Stomach (tissue), 9 donors: ENCODE data around the gene LRMDA. TPM values are rescaled to one million over a fixed set of nuclear protein-coding genes. Genes with fewer than 3 reads are reported as not detected.

Experiments used
- DNase-seq, 2 donors: peaks; one replicate each; pipeline versions ENCODE4 v3.0.0 to v3.0.0-alpha.2; 2013 to 2019
- H3K27ac ChIP-seq, 5 donors: fragments of 200-600 bp in 4 of 5; sonication (generic) in 4 of 5; one replicate each; pipeline ENCODE4 v1.5.1; 2013 to 2019; ENCODE audit warnings: mild to moderate bottlenecking in 1 of 5, moderate library complexity in 1 of 5
- H3K27me3 ChIP-seq, 3 donors: fragments of 200-600 bp; sonication (generic); one replicate each; pipeline ENCODE4 v1.5.1; 2017 to 2019; ENCODE audit warnings: mixed run types in 1 of 3
- H3K36me3 ChIP-seq, 4 donors: fragments of 200-600 bp; sonication (generic); 1 replicate in 3 of 4; 2 replicates in 1 of 4; pipeline ENCODE4 v1.5.1; 2016 to 2019
- H3K4me1 ChIP-seq, 4 donors: fragments of 200-600 bp; sonication (generic); one replicate each; pipeline ENCODE4 v1.5.1; 2016 to 2019
- H3K4me3 ChIP-seq, 4 donors: fragments of 200-600 bp; sonication (generic) in 3 of 4; one replicate each; pipeline ENCODE4 v1.5.1; 2016 to 2019; ENCODE audit warnings: mild to moderate bottlenecking in 1 of 4
- H3K9me3 ChIP-seq, 4 donors: fragments of 200-600 bp; sonication (generic); one replicate each; pipeline ENCODE4 v1.5.1; 2016 to 2019
- EP300 ChIP-seq: sonication (generic); formaldehyde crosslinking; IDR thresholded peaks from one replicate; pipeline ENCODE4 v1.6.1; 2017; ENCODE audit warnings: antibody characterized with exemption
- POLR2A ChIP-seq, 4 donors: fragments of 450-650 bp; IDR thresholded peaks; one replicate each; pipeline ENCODE4 v1.6.1; 2016; ENCODE audit warnings: antibody characterized with exemption in 4 of 4, control low read depth in 2 of 4, mild to moderate bottlenecking in 1 of 4, moderate library complexity in 1 of 4
- POLR2AphosphoS5 ChIP-seq, 3 donors: sonication (generic); formaldehyde crosslinking; IDR thresholded peaks; one replicate each; pipeline ENCODE4 v1.6.1; 2016; ENCODE audit warnings: antibody characterized with exemption in 3 of 3
- WGBS, 5 donors: extraction: QIAGEN DNeasy Blood & Tissue Kit in 3 of 5; methylation state at CpG; one replicate each; pipeline versions ENCODE4 v1.1.5 to v1.1.7; 2013 to 2018; 5-methylcytosine and 5-hydroxymethylcytosine counted together
- intact Hi-C: fragments of 100-400 bp; cut with DNase I; formaldehyde crosslinking; loops from one replicate; pipeline ENCODE4 v1.15.1; 2023; ENCODE audit warnings: low total_unique reads
- polyA plus RNA-seq, 3 donors: library from polyadenylated mRNA; stranded (reverse); fragments of 200-250 nt; gene quantifications; one replicate each; pipeline ENCODE4 v1.2.3, GENCODE V29; 2013
- total RNA-seq, 5 donors: library from RNA; depleted of rRNA; stranded (reverse); fragments of >200 nt; gene quantifications; one replicate each; pipeline versions ENCODE4 v1.1.0 to v1.2.3, GENCODE V29; 2014 to 2016
- TF ChIP-seq, protein P1 (sequence below), 7 experiments: fragments of 450-650 bp in 4 of 7; fragments of 200-600 bp in 3 of 7; sonication (generic) in 3 of 7; IDR thresholded peaks; one replicate each; pipeline ENCODE4 v1.5.1; 2016 to 2019; ENCODE audit warnings: antibody characterized with exemption in 7 of 7, control low read depth in 2 of 7, mild to moderate bottlenecking in 1 of 7
- donor health status: healthy with polysubstance abuse.
- donor health status: Bipolar disorder and iron deficiency.
- donor health status: healthy.

The LRMDA gene
- total and polyA plus RNA-seq, 8 donors = 1.3 to 30.2 (median 13.6) TPM; not detected in 1

DNA sequence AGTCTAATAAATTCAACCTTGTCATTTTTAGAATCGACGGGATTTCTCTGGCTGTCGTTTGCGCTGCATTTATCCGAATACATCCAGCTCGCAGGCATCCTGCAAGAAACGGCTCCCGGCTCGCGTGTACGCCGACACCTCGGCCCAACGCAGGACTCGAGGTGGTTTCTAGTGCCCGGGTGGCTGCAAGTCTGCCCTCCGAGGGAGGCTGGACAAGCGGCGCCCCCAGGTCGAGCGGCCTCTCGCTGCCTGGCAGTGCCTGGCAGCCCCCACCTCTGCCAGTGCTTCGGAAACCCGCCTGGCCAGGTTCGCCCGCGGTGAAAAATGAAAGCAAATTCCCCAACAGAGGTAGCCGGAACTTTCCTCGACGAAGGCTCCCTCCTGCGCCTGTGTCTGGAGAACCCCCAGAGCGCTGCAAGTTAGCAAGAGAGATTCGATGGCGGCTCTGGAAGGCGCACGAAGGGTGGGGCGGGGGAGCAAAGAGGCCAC, 24.2 kb upstream of the LRMDA start:
- peak overlapping the region; percentile 92 to 99 (median 95) for H3K27ac ChIP-seq
- peak; percentile 60 to 66 for DNase-seq
- 24 to 48% (median 38%) methylated on average over 37 of the region's 37 CpGs for WGBS, 5 donors

DNA sequence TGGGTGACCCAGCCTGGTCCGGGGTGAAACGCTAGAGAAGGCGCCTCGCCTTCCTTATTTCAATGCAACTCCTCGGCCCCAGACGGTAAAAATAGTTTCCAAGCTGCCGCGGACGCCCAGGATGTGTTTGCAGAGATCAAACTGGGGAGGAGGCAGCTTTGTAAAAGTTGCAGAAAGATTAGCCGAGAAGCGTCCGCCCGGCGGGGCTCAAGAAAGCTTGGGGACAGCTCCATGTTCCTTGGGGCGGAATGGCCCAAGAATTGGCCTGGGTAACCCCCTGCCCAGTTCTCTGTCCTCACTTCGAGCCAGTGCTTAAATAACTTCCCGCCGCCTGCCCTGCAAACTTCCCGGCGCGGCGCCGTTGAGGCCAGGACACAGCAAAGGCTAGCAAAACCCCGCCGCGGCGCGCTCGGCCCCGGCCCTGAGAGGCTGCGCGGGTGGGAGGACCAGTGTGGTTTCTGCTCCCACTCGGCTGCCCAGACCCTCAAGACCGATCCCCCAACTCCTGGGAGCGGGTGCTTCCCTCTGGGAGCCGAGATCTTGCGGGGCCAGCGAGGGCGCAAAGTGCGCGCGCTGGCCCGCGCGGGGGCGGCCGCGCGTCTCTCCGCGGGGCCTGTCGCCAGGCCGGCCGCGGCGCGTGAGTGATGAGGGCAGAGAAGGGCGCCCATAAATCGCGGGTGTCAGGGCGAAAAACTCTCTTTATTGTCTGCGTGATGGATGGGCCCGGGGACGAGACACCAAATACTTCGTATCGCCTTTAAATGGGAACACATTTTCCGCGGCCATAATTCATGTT, 23.5 kb upstream of the LRMDA start:
- Histone ChIP-seq H3K9me3 (no peaks in the 10 kb centered on the region), H3K4me1 (peaks cover 18 to 68% (median 65%) of the 10 kb centered on the region in 4 donors), H3K27ac (peak overlapping the region; percentile 92 to 99 (median 95)), H3K36me3 (no peaks in the 10 kb centered on the region), H3K4me3 (peak overlapping the region; percentile 73 to 84 (median 80)), H3K27me3 (peaks cover 0 to 61% (median 0%) of the 10 kb centered on the region in 3 donors)
- intact Hi-C loops = no loop called here
- WGBS, 5 donors = 2 to 15% (median 8%) methylated on average over 56 to 68 of the region's 68 CpGs
- peak; percentile 55 to 78 for DNase-seq
- TF ChIP-seq POLR2AphosphoS5 (IDR thresholded peaks at IDR 0.05) (no peak), EP300 (no peak), POLR2A (IDR thresholded peaks at IDR 0.05) (no peak)
- TF ChIP-seq, protein P1, sequence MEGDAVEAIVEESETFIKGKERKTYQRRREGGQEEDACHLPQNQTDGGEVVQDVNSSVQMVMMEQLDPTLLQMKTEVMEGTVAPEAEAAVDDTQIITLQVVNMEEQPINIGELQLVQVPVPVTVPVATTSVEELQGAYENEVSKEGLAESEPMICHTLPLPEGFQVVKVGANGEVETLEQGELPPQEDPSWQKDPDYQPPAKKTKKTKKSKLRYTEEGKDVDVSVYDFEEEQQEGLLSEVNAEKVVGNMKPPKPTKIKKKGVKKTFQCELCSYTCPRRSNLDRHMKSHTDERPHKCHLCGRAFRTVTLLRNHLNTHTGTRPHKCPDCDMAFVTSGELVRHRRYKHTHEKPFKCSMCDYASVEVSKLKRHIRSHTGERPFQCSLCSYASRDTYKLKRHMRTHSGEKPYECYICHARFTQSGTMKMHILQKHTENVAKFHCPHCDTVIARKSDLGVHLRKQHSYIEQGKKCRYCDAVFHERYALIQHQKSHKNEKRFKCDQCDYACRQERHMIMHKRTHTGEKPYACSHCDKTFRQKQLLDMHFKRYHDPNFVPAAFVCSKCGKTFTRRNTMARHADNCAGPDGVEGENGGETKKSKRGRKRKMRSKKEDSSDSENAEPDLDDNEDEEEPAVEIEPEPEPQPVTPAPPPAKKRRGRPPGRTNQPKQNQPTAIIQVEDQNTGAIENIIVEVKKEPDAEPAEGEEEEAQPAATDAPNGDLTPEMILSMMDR (IDR thresholded peaks at IDR 0.05) = no peak

More for the DNA sequence above, 24.2 kb upstream of the LRMDA start:
- Histone ChIP-seq H3K36me3 (no peaks in the 10 kb centered on the region), H3K9me3 (no peaks in the 10 kb centered on the region), H3K4me1 (peaks cover 23 to 68% (median 65%) of the 10 kb centered on the region in 4 donors), H3K4me3 (peak overlapping the region; percentile 73 to 84 (median 80)), H3K27me3 (peaks cover 0 to 62% (median 0%) of the 10 kb centered on the region in 3 donors)
- TF ChIP-seq, protein P1 (IDR thresholded peaks at IDR 0.05) = no peak
- no peak for TF ChIP-seq POLR2A (IDR thresholded peaks at IDR 0.05)
- no peak for TF ChIP-seq POLR2AphosphoS5 (IDR thresholded peaks at IDR 0.05)
- no peak for TF ChIP-seq EP300
- intact Hi-C loops = no loop called here

DNA sequence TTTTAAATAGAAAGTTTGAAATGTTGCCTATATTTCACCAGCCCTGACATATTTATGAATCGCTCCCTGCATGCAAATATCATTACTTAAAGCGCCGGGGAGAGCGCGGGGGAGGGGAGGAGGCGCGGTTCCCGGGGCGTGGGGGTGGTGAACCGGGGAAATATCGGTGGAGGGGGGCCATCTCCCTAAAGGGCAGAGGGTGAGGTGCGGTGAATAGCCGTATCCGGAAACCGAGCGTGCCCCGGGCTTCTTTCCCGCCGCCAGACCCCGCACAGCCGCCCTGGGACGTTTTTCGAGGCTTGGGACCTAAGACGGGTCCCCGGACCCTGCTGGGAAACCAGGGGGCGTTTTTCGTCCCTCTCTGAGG, 22.9 kb upstream of the LRMDA start:
- peak overlapping the region; percentile 73 to 84 (median 80) for H3K4me3 ChIP-seq
- H3K27ac ChIP-seq = peak overlapping the region; percentile 92 to 99 (median 95)
- DNase-seq = peak in 1 of 2 donors; percentile 77
- no peaks in the 10 kb centered on the region for H3K9me3 ChIP-seq
- peaks cover 0 to 55% (median 0%) of the 10 kb centered on the region in 3 donors for H3K27me3 ChIP-seq
- intact Hi-C loops = no loop called here
- peaks cover 17 to 64% (median 61%) of the 10 kb centered on the region in 4 donors for H3K4me1 ChIP-seq
- 0 to 12% (median 1%) methylated on average over 26 to 27 of the region's 27 CpGs for WGBS, 5 donors
- no peak for TF ChIP-seq POLR2A (IDR thresholded peaks at IDR 0.05)
- TF ChIP-seq, protein P1 (IDR thresholded peaks at IDR 0.05) = no peak
- TF ChIP-seq POLR2AphosphoS5 (IDR thresholded peaks at IDR 0.05) = no peak
- TF ChIP-seq EP300 = no peak
- no peaks in the 10 kb centered on the region for H3K36me3 ChIP-seq

DNA sequence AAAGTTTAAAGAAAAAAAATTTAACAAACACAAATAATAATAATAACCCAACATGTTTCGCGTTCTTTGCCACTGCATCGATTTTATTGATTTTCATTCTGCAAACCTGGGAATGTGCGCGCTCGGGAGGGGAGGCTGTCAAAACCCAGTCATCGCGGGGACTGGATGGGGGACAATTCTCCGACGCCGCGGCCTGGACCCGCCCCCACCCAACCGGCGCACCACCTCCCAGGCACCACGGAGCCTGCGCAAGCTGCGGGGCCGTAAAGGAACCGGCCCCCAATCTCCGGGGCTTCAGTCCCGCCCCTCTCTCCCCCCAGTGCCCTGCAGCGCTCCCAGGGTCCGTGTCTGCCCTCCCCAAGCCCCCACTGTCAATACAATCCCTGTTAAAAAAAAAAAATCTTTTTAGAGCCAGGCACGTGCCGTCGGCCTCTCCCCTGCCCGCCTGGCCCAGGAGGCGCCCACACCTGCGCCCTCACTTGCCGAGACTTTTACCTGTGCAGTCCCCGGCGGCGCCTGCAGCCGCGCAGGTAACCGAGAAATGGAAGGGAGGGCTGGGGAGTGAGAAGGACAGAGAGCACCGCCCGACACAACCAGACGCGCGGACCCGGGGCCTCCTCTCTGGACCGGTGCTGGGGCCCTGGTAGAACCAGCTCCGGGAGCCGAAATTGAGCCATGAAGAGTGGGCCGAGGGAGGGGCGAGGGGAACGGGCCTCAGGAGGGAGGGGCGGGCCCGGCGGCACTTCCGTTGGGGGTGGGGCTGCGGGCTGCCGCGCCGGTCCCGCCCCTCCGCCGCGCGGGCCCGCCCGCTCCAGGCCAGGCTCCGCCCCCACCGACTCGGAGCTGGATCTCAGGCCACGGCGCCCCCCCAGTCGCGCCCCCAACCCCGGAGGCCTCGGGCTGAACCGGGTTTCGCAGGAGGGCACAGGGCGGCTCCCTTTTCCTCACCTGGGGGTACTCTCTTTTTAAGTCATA, 22.2 kb upstream of the LRMDA start:
- Histone ChIP-seq H3K36me3 (no peaks in the 10 kb centered on the region), H3K4me3 (peak overlapping the region; percentile 73 to 84 (median 80)), H3K27me3 (peaks cover 0 to 48% (median 0%) of the 10 kb centered on the region in 3 donors), H3K4me1 (peaks cover 17 to 56% (median 55%) of the 10 kb centered on the region in 4 donors), H3K27ac (peak overlapping the region; percentile 92 to 99 (median 95)), H3K9me3 (no peaks in the 10 kb centered on the region)
- intact Hi-C loops = no loop called here
- 0 to 1% (median 1%) methylated on average over 41 to 76 of the region's 76 CpGs for WGBS, 5 donors
- peak; percentile 81 to 93 for DNase-seq
- TF ChIP-seq POLR2A (IDR thresholded peaks at IDR 0.05) (no peak), POLR2AphosphoS5 (IDR thresholded peaks at IDR 0.05) (peak in 1 of 3 donors; percentile 11)
- TF ChIP-seq, protein P1 (IDR thresholded peaks at IDR 0.05) = peak in 1 of 7 experiments; percentile 16
